HS-5 (cell line): Measurements from ENCODE around the gene PDZD2.
"Not testable (repeated sequence)": the region's sequence is repeated elsewhere in the genome, so short reads cannot be mapped to it uniquely, and the experiment has no call there.

Experiments
- DNase-seq: peaks from one replicate; pipeline ENCODE4 v3.0.0-alpha.2; 2012; ENCODE audit warnings: low read depth

PDZD2 gene

GRCh38 chr5:32014096-32014745 lies 375.3 kb downstream of the PDZD2 start:
- DNase-seq = no peak

GRCh38 chr5:32015262-32015661 lies 376.3 kb downstream of the PDZD2 start:
- DNase-seq = not testable (repeated sequence)

GRCh38 chr5:32017692-32018367 lies 378.9 kb downstream of the PDZD2 start:
- no peak for DNase-seq

- DNase-seq = no peak
Observed at GRCh38 chr5:32018476-32019436, 379.8 kb downstream of the PDZD2 start.

- no peak for DNase-seq
Observed at GRCh38 chr5:32020271-32020670, 381.3 kb downstream of the PDZD2 start.

- DNase-seq = no peak
Observed at GRCh38 chr5:32020946-32021345, 382.0 kb downstream of the PDZD2 start.

- no peak for DNase-seq
Observed at GRCh38 chr5:32021771-32022170, 382.8 kb downstream of the PDZD2 start.

- DNase-seq = no peak
Observed at GRCh38 chr5:32022638-32023037, 383.7 kb downstream of the PDZD2 start.

GRCh38 chr5:32023816-32024215 lies 384.9 kb downstream of the PDZD2 start:
- no peak for DNase-seq

- no peak for DNase-seq
Observed at GRCh38 chr5:32024751-32025150, 385.8 kb downstream of the PDZD2 start.

- DNase-seq = no peak
Observed at GRCh38 chr5:32027093-32027716, 388.3 kb downstream of the PDZD2 start.

- DNase-seq = peak; percentile 99
Observed at GRCh38 chr5:32027717-32028458, 389.0 kb downstream of the PDZD2 start.

- no peak for DNase-seq
Observed at GRCh38 chr5:32029261-32029660, 390.3 kb downstream of the PDZD2 start.

- DNase-seq = no peak
Observed at GRCh38 chr5:32029781-32030180, 390.9 kb downstream of the PDZD2 start.

GRCh38 chr5:32030222-32030621 lies 391.3 kb downstream of the PDZD2 start:
- no peak for DNase-seq

- DNase-seq = no peak
Observed at GRCh38 chr5:32030686-32031085, 391.8 kb downstream of the PDZD2 start.

GRCh38 chr5:32031089-32031488 lies 392.2 kb downstream of the PDZD2 start:
- DNase-seq = no peak

- no peak for DNase-seq
Observed at GRCh38 chr5:32038523-32038922, 399.6 kb downstream of the PDZD2 start.

GRCh38 chr5:32039133-32039532 lies 400.2 kb downstream of the PDZD2 start:
- not testable (repeated sequence) for DNase-seq

GRCh38 chr5:32039601-32040000 lies 400.7 kb downstream of the PDZD2 start:
- DNase-seq = not testable (repeated sequence)

GRCh38 chr5:32040181-32040695 lies 401.3 kb downstream of the PDZD2 start:
- DNase-seq = not testable (repeated sequence)
